Eye (tissue), 1 donor: ENCODE measurements around the gene DIP2A.

Source experiments
- DNase-seq: peaks from one replicate; pipeline ENCODE4 v3.0.0-alpha.2; 2015

DIP2A gene

DNA sequence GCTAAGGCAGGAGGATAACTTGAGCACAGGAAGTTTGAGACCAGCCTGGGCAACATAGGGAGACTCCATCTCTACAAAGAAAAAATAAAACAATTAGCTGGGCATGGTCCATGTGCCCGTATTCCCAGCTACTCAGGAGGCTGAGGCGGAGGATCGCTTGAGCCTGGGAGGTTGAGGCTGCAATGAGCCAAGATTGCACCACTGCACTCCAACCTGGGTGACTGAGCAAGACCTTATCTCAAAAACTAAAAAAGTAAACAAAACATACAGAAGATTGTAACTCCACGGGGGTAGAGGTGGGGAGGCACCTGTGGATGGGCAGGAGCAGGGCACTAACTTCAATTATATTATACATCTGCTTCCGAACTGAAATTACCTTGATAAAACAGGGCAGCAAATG is 141.6 kb downstream of the DIP2A start:
- no peak for DNase-seq

GRCh38 chr21:46600978-46601377 is 142.3 kb downstream of the DIP2A start:
- DNase-seq, result no peak

DNA sequence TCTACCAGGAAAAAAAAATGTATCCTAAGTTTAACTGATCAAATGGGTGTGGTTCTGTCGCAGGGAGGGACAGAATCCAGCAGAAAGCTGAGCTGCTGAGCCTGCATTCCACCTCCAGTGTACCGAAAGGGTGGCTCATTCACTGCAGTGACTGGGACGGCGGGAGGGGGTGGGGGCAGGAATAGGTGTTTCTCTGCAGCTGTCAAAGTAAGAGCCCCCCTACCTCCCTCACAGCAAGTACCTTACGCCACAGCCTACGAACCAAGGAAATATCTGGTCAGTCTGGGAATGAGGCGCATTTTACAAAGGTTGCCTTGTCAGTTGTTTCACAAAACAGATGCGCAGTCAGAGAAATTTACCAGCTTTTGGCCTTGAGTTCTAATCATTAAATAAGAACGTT is 144.5 kb downstream of the DIP2A start:
- DNase-seq, result no peak

DNA sequence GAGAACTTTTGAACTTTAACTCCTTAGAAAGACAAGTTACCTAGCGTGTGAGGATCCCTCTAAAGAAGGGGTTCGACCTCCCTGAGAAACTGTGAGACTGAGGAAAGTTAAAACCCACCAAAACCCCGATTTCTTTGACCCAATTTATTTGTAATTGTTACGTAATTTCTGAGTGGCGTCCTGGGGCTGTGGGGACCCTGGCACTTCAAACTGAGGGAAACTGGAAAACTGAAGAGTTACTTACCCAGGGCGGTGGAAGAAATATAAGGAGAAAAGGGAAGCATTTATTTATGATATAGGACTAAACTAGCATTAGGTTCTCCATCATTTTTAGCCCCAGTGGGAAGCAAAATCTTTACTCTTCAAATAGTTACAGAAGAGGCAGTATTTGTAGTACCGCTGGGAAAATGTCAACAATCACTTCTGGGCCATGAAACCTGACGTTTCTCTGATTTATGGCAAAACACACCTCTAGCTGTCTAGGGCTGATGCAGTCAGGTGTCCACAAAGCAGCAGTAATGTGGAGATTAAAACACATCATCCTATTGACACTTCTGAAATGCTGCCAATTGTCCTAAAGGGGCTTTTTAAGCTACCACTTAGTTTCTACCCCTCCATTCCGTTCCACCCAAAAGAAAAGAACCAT is 145.8 kb downstream of the DIP2A start:
- peak; percentile 29 for DNase-seq

DNA sequence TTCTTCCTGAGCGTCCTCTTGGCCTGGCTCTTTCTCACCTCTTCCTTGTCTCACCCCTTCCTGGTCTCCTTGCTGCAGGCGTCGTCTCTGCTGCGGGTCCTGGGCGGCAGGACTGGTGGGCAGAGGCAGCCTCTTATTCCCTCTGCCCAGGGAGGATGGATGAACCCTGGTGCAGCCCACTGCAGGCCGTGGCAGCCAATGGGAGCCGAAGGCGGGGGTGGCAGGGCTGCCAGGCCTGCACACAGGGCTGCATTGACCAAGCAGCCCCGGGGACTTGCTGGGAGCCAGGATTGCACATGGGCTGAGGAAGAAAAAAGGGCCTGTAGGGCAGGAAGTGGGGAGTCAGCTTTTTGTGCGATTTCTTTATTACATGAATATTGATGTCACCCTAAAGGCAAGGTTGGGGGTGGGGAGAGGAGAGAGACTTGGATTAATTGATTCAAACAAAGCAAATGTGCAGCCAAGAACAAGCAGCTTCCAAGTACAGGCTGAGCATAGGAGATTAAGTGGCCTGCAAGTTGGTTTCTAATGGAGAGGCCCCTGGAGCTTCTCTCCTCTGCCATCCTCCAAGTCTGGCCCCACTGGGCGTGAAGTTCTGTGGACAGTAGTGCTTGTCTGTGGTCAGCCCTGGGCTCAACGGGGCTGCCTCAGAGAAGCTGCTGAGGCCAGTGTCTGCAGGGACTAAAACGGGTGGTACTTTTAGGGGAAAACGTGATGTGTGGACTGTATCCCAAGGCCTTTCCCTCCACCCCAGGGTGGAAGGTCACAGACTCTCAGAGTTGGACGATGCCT is 146.5 kb downstream of the DIP2A start, which contains the start of gene S100B:
S100B (minus strand) TSS at position 108 of the 792 bp plus-strand sequence. CDS start 2,667 bp downstream, outside the sequence.
- DNase-seq, result peak; percentile 51

DNA sequence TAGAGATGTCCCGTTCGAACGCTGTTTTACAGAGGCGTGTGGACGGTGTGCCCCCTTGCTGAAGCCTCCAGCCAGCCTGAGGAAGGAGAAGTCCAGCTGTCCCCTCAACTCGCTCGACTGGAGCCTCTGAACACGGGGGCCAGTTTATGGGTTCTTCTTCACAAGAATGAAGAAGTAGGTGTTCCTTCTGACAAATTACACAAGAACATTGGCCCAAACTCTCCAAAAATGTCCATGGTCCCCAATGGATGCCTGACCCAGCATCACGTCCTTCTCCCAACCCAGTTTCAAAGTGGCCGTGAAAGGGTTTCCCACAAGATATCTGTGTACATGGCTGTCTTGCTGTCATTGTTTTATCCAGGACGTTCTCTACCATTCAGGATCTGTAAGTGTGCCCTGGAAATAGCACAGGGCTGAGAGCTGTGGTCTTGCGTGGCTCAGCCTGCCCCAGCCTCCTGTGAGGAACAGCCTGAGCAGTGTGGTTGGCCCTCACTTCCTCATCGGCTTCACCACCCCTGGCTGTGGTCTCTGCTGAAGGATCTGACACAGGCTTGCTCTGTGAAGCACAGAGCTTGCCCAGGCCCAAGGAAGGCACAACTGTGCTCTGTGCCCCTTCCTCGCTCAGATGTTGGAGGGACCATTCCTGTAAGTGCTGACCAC is 147.2 kb downstream of the DIP2A start:
- no peak for DNase-seq

- no peak for DNase-seq
Measured at GRCh38 chr21:46606427-46606813, 147.7 kb downstream of the DIP2A start.

GRCh38 chr21:46607636-46608035 is 148.9 kb downstream of the DIP2A start:
- no peak for DNase-seq

GRCh38 chr21:46608672-46609111 is 150.0 kb downstream of the DIP2A start:
- no peak for DNase-seq

DNA sequence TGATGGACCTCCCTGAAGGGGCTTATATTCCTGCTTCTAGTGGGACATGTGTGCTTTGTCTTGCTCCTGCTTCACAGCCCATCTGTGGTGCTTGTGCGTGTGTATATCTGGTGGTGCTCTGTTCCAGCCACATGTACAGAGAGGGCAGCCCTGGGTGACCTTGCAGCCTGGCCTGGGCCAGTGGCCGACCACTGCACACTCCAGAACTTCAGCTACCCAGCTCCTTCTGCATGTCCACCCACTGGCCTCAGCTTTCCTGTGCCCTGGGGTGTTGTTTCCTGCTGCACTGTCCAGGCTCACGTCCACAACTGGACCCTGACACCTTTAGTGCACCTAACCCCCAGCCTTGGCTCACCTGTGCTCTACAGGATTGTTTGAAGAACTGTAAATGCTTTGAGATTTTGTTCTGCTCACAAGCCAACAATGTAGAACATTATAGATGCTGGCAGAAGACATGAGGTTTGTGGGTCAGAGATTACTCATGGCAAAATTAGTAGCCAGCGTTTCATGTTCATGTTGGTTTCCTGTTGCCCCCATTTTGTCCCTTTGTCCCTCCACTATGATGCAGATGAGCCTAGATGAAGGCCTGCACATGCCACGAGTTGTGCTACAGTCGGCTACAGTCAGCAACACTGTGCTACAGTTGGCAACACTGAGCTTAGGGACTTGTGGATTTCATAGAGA is 151.5 kb downstream of the DIP2A start:
- no peak for DNase-seq

GRCh38 chr21:46613391-46613790 is 154.7 kb downstream of the DIP2A start:
- no peak for DNase-seq

DNA sequence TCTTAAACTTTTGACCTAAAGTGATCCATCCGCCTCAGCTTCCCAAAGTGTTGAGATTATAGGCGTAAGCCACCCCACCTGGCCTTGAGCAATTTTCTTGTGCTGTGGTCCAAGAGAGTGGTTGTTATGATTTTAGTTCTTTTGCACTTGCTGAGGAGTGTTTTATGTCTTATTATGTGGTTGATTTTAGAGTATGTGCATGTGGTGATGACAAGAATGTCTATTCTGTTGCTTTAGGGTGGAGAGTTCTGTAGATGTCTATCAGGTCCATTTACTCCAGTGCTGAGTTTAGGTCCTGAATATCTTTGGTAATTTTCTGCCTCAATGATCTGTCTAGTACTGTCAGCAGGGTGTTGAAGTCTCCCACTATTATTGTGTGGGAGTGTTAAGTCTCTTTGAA is 157.4 kb downstream of the DIP2A start:
- no peak for DNase-seq

DNA sequence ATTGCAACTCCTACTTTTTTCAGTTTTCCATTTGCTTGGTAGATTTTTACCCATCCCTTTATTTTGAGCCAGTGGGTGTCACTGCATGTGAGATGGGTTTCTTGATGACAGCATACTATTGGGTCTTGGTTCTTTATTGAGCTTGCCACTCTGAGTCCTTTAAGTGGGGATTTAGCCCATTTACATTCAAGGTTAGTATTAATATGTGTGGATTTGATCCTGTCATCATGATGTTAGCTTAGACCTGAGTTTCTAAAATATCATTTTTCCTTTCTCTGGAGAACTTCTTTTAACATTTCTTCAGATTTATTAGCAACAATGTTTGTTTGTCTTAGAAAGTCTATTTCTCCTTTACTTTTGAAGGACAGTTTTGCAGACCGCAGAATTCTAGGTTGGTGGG is 158.0 kb downstream of the DIP2A start:
- no peak for DNase-seq

DNA sequence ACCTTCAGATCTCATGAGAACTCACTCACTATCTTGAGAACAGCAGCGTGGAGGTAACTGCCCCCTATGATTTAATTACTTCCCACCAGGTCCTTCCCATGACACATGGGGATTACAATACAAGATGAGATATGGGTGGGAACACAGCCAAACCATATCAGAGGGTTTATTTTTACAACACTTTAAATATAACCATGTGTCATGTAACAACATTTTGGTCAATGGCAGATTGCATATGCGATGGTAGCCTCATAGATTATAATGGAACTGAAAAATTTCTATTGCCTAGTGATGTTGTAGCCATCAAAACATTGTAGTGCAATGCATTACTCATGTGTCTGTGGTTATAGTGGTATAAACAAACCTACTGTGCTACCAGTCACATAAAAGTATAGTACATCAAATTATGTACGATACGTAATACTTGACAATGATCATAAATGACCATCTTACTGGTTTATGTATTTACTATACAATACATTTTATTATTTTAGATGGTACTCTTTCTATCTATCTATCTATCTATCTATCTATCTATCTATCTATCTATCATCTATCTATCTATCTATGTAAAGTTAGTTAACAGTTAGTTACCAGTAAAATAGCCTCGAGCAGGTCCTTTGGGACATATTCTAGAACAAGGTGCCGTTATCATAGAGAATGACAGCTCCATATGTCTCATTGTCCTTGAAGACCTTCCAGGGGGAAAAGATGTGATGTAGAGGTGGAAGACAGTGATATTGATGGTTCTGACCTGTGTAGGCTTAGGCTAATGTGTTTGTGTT is 158.8 kb downstream of the DIP2A start:
- DNase-seq, result no peak

DNA sequence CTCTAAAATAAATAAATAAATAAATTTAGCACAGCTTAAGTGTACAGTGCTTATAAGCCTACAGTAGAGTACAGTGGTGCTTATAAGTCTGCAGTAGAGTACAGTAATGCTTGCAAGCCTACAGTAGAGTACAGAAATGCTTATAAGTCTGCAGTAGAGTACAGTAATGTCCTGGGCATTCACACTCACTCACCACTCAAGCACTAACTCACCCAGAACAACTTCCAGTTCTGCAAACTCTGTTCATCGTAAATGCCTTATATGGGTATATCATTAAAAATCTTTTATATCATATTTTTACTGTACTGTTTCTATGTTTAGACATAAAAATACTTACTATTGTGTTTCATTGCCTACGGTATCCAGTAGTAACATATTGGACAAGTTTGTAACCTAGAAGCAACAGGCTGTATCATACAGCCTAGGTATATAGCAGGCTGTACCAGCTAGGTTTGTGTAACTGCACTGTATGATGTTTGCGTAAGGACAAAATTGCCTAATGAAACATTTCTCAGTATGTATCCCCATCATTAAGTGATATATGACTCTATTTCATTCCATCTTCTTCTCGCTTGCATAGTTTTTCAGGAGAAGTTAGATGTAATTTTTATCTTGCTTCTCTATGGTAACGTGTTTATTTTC is 160.2 kb downstream of the DIP2A start:
- no peak for DNase-seq
